Stomach smooth muscle (tissue), 2 donors: ENCODE results near the gene NAIF1.

Source experiments
- H3K27ac ChIP-seq: one replicate; pipeline ENCODE4 v1.7.0; 2013; ENCODE audit warnings: mild to moderate bottlenecking, low read length, inconsistent platforms
- H3K27me3 ChIP-seq, 2 donors: one replicate each; pipeline ENCODE4 v1.7.0; 2013; ENCODE audit warnings: low read length in 2 of 2; ENCODE audit not compliant: insufficient read depth in 2 of 2, control insufficient read depth in 1 of 2
- H3K36me3 ChIP-seq, 2 donors: one replicate each; pipeline ENCODE4 v1.7.0; 2013; ENCODE audit warnings: low read length in 2 of 2; ENCODE audit not compliant: control insufficient read depth in 2 of 2, insufficient read depth in 2 of 2
- H3K4me1 ChIP-seq: one replicate; pipeline ENCODE4 v1.7.0; 2013; ENCODE audit warnings: low read length; ENCODE audit not compliant: control insufficient read depth, insufficient read depth
- H3K4me3 ChIP-seq, 2 donors: one replicate each; pipeline ENCODE4 v1.7.0; 2013; ENCODE audit warnings: low read length in 2 of 2
- H3K9ac ChIP-seq, 2 donors: one replicate each; pipeline ENCODE4 v1.7.0; 2013; ENCODE audit warnings: low read length in 2 of 2, mild to moderate bottlenecking in 1 of 2
- H3K9me3 ChIP-seq, 2 donors: one replicate each; pipeline ENCODE4 v1.7.0; 2013; ENCODE audit warnings: low read length in 2 of 2; ENCODE audit not compliant: control insufficient read depth in 2 of 2
- donor health status: healthy.
- donor health status: Pancreatic carcinoma.

The NAIF1 gene

GRCh38 chr9:128021098-128021497, 46.0 kb downstream of the NAIF1 start:
- no peak overlapping the region for H3K27ac ChIP-seq
- H3K36me3 ChIP-seq = no peaks in the 10 kb centered on the region
- H3K4me1 ChIP-seq = no peaks in the 10 kb centered on the region
- no peaks in the 10 kb centered on the region for H3K9me3 ChIP-seq
- H3K27me3 ChIP-seq = no peaks in the 10 kb centered on the region
- H3K4me3 ChIP-seq = no peak overlapping the region
- H3K9ac ChIP-seq = no peak overlapping the region

GRCh38 chr9:128020692-128021091, 46.4 kb downstream of the NAIF1 start:
- H3K27me3 ChIP-seq = no peaks in the 10 kb centered on the region
- H3K27ac ChIP-seq = no peak overlapping the region
- H3K9me3 ChIP-seq = no peaks in the 10 kb centered on the region
- H3K9ac ChIP-seq = no peak overlapping the region
- no peaks in the 10 kb centered on the region for H3K4me1 ChIP-seq
- H3K4me3 ChIP-seq = no peak overlapping the region
- no peaks in the 10 kb centered on the region for H3K36me3 ChIP-seq

GRCh38 chr9:128015696-128016095, 51.4 kb downstream of the NAIF1 start:
- Histone ChIP-seq H3K36me3 (no peaks in the 10 kb centered on the region), H3K9me3 (no peaks in the 10 kb centered on the region), H3K27me3 (no peaks in the 10 kb centered on the region), H3K4me3 (no peak overlapping the region), H3K9ac (no peak overlapping the region), H3K4me1 (no peaks in the 10 kb centered on the region), H3K27ac (no peak overlapping the region)
